NCI-H2227 (cell line): ENCODE measurements around the gene FADD.

Experiments
- DNase-seq: peaks from one replicate; lab custom pipeline; 2025; ENCODE audit not compliant: unreplicated experiment; lab: John Stamatoyannopoulos, UW

Gene FADD

DNA sequence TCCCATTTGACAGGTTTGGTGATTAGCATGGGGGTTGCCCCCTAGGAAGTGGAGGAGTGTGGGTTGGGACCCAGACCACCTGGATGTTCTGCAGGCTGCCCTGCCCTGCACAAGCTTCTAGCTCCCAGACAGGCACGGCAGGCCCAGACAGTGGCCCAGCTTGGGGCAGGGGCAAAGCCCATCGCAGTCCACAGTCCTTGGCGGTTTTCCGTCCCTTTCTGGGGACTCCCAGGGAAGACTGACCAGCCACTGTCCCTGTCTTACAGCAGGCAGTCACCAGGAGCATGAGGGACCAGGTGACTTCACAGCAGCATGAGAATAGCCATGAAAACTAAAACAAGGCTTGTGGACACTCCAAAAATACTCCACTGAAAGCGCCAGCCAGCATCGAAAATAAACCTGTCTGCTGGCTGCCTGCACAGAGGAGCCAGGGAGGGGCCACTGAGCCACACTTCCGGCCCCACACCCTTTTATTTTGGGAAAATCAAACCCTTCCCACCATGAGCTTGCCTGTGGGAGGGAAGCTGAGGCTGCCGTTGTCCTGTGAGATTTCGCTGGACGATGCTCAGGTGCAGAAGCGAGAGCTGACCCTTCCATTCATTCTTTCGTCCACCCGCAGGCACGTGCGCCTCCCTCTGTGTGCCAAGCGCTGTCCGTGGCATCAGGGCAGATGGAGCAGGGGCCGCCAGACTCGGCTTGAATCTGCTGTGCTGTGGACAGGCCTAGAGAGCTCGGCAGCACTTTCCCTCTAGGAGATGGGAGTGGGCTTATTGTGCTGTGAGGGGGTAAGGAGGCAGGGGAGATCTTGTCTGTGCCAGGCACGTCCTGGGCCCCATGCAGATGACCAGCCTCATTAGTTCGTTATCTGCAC, 28.0 kb downstream of the FADD start:
- no peak for DNase-seq

DNA sequence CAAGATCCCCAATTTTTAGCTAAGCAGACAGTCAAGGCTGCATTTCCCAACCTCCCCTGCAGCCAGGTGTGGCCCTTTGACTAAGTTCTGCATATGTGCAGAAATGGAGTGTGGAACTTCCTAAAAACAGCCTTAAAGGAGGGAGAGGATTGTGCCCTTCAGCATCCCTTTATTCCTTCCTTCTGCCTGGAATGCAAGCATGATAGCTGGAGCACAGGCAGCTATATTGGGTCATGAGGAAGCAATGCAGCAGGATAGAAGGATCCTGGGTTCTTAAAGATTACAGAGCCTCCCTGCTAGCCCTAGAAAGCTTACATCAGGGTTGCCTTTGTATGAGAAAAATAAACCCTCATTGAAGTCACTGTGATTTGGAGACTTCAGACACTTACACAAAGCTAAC, 29.9 kb downstream of the FADD start:
- DNase-seq = no peak

DNA sequence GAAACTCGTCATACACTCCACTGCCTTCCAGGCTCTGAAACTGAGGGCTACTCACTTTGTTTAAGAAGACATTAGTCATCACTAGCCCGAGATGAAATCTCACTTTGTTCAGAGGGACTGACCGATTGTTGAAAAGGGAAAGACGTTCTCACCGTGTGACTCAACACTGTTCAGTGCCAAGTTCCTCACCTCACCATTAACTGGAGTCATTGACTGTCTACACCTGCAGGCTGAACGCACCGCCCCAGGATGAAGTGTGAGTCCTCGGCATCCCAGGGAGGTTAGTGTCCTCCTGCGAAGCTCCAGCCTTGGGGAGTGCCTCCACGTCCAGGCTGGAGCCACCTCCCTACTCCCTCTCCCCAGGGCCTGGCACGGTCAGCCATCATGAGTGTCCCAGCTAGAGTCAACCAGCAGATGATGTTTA, 30.4 kb downstream of the FADD start:
- DNase-seq = no peak

DNA sequence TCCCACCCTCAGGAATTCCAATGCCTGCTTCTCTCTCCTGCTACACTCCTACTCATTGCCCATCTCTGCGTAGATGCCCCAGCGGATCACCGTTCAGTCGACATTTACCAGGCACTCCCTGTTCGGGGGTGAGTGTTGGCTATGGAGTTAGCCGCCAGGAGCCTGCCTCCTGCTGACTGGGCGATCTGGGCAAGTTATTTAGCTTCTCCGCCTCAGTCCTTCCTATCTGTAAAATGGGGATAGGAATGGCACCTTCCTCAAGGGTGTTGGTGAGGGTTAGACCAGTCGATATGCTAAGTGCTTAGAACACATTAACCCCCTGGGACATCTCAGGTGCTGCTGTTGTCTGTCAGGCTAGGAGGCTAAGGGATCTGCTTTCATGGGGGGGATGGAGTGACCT, 30.9 kb downstream of the FADD start:
- DNase-seq = no peak

DNA sequence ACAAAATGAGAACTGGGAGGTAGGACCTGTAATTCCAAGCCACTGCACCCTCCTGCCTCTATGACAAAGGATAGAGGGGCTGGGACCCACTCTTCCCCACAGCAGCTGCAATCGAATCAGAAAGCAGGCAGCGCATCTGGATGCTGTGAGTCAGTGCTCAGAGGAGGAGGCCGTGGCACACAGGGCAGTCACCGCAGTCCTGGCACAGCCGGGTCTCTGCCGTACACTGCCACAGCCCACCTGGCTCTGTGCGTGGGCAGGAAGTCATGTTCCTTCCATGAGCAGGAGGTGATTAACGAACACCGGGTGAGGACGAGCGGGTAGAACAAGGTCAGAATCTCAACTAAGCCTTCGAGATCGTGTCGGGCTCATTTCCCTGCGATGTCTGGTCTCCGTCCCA, 37.2 kb downstream of the FADD start:
- no peak for DNase-seq

DNA sequence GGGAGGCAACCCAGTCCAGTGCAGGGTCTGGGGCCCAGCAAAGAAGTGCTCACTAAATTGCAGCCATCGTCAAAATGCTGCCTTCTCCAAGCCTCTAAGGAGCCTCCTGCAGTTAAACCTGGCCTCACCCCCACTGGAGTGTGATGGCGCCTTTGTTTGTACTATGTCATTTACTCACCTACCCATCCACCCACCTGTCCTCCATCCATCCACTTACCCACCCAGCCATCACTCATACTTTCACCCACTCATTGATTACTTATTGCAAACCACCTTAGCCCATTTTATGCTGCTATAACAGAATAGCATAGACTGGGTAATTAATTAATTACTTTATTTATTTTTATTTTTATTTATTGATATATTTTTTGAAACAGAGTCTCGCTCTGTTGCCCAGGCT, 38.6 kb downstream of the FADD start:
- DNase-seq = no peak

DNA sequence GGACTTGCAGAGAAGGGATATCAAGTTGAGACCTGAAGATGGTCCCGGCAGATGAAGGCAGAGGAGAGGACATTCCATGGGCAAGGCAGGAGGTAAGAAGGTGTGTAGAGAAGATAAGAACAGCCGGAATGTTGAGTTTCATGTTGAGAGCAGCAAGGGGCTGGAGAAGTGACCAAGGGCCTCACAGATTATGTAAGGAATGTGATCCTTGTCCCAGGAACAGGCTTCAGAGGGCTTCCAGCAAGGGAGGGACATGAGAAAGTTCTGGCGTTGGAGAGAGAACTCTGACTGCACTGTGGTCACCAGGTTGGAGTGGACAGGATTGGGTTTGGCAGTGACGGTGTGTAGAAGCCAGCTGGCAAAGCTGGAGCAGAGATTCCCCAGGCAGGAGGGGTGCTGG, 39.8 kb downstream of the FADD start:
- no peak for DNase-seq

DNA sequence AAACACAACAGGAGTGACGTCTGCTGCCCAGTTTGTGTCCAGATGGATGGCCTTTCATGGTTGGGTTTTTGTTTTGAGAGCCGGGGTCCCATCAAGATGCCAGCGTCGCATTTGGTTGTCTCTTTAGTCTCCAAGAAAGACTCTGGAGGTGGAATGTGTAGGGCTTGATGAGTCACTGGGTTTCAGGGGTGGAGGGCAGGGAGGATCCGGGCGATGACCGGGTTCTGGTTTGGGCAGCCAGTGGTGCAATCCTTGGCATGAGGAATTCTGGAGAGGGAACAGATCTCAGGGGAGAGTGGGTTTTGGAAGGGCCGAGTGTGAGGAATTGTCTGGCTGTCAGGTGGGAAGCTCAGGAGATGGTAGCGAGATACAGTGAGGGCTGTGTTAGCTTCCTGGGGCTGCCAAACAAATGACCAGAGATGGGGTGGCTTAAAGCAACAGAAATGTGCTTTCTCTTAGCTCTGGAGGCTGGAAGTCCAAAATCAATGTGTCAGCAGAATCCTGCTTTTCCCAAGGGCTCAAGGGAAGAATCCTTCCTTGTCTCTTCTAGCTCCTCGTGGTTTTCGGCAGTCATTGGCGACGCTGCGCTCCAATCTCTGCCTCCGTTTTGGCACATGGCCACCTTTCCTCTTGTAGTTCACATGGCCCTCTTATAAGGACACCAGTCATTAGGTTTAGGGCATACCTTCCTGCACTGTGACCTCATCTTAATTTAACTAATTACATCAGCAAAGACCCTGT, 41.0 kb downstream of the FADD start:
- no peak for DNase-seq

DNA sequence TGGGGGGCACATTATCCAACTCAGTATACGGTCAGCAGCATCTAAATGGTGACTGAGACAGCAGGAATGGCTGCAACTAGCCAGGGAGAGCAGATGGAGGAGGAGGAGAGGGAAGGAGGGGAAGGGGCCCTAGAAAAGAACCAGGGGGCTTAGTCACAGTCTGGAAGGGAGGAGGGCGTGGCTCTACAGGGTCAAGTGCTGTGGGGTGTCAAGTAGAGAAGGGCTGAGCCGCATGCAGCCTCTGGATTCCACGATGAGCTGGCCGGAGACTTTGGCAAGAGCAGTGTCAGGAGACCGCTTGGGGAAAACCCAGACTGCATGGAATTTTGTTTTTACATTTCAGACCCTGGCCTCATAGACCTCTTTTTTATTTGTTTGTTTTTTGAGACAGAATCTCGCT, 41.6 kb downstream of the FADD start:
- DNase-seq = no peak

DNA sequence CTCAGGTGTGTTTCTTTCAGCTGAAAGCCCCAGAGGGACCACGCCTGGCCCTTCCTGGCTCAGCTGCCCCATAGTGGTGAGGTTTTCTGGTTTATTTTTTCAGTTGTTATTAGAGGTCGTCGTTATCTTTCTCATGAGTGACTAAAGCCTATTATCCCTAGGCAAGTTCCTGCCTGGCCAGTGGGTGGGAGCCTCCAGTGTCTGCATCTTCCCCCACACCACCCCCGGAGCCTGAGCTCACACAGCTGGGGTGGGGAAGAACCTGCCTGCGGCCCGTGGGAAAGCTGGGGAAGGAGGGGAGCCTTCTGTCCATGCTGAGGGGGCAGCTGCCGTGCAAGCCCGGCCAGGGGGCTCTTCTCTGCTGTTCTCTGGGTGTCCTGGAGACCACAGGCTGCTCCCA, 43.1 kb downstream of the FADD start:
- no peak for DNase-seq

DNA sequence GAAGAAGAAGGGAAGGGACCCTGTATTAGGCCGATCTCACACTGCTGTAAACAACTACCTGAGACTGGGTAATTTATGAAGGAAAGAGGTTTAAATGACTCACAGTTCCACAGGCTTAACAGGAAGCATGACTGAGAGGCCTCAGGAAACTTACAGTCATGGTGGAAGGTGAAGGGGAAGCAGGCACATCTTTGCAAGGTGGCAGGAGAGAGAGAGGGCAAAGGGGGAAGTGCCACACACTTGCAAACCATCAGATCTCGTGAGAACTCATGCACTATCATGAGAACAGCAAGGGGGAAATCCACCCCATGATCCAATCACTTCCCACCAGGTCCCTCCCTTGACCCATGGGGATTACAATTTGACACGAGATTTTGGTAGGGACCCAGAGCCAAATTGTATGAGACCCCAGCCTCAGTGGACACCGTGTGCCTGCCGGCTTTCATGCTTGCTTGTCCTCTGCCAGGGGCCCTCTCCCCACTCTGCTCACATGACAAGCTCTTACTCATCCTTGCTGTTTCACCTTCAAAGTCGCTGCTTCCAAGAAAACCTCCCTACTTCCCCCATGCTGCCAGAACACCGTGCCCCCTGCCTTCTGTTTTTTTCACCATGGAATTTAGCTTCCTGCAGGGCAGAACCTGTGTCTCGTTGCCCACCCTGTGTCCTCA, 44.1 kb downstream of the FADD start:
- DNase-seq = no peak

DNA sequence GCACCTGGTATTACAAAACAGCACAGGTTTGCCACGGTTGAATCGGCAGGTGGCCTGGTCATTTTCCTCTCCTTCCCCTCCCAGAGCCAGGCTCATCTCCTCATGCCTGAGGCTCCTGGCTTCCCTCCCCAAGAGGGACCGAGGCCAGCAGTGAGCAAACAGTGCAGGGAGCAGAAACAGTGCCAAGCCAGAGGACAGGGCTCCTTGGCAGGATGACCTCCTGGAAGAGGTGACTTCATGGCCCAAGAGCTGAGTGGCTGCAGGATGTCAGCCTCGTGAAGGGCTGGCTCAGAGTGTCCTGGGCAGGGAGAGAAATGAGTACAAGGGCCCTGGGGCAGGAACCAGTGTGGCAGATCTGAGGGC, 44.6 kb downstream of the FADD start:
- DNase-seq = no peak

DNA sequence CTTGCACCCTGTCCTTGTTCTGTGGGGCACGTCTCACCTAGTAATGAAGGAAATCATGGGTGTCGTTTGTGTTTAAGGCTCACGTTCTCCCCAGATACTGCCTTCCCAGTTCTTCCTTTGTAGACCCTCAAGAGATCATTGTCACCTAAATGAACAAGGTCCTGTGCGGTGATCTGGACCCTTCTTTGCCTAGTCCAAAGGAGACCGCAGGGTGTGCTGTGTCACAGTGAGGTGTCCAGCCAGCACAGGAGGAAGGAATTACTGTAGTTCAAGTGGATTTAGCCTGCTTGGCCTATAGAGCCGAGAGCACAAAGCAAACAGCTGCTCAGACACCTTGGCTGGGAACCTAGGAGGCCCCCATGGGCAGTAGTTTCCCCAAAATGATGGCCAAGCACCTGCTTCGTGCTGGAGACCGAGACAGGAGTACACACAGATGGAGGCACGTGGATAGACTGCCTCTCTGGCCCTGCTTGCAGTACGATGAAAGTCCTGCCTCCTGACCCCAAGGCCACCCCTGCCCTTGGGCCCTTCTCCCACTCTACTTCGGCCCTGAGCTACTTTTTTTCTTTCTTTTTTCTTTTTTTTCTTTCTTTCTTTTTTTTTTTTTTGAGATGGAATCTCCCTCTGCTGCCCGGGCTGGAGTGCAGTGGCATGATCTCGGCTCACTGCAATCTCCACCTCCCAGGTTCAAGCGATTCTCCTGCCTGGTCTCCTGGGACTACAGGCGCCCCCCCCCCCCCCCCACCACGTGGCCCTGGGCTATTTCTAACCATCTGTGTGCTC, 48.0 kb downstream of the FADD start:
- DNase-seq = no peak

DNA sequence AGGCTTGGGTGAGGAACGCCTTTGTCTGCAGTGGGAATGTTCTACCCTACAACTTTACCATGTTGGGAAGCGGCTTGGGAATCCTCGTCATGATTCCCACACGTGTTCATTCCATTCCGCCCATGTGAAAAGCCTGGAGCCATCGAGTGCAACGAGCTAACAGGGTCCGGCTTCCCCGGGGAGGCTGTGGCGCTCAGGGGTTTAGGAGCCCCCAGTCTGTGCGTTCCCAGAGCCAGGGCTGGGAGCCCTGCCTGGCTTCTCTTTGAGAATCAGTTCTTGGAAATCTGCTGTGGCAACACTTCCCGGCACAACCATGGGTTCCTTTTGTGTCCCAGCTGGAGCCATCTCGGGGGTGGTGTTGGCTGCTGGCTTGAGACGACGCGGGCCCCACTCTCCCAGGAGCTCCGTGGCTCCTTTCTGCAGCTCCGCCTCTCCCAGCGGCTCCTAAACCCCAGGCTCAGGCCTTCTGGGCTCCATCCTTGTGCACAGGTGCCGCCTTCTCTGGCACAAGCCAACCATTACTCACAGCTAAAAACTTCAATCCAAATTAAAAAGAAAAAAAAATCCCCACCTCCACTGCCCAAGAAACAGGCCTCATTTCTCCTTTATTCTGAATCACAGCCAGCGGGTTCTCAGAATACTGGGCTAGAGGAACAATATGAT, 48.7 kb downstream of the FADD start:
- no peak for DNase-seq

DNA sequence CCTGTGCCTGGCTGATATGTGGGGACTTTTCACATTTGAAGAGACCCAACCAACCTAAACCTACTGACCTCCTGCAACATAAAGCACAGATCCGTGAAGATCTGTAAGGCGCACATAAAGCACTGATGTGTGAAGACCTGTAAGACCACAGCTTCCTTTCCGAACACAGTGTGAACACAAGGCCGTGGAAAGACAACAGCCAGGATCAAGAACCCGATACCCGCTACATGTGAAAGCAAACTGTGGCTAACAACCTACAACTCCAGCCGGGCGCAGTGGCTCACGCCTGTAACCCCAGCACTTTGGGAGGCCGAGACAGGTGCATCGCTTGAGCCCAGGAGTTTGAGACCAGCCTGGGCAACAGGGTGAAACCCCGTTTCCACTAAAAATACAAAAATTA, 49.7 kb downstream of the FADD start:
- DNase-seq = no peak

DNA sequence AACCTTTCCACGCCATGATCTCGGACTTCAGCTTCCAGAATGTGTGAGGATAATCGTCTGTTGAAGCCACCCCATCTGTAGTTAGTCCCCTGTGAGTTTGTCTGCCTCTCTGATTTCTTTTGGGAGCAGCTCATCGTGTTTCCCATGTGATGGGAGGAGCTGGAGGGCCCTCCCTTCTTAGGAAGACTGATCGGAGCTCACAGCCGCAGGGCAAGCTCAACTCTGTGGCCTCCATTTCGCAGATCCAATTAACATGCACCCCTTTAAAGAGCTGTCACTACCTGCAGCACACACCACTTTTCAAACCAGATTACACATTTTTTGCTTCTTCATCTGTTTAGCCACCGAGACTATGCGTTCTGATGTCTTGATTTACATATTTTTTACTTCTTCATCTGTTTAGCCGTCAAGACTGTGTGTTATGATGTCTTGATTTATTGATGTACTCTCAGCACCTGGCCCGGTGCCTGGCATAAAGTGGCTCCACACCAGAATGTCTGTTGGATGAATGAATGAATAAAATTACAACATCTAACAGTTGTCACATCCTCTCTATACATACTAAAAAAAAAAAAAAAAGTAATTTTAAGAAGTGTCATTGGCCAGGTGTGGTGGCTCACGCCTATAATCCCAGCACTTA, 52.5 kb downstream of the FADD start:
- no peak for DNase-seq
